Adipose tissue (tissue), 3 donors: ENCODE measurements around the gene OR5T1. TPM values are rescaled to one million over a fixed set of nuclear protein-coding genes. Genes with fewer than 3 reads are reported as not detected.

Experiments used
- H3K27ac ChIP-seq: one replicate; pipeline ENCODE4 v1.5.1; 2013; ENCODE audit warnings: low read depth, low read length
- WGBS, 3 donors: extraction: QIAGEN DNeasy Blood & Tissue Kit; methylation state at CpG; one replicate each; pipeline ENCODE4 v1.1.7; 2013; 5-methylcytosine and 5-hydroxymethylcytosine counted together
- polyA plus RNA-seq, 3 donors: library from polyadenylated mRNA; stranded (reverse); fragments of 200-250 nt; gene quantifications; one replicate each; pipeline ENCODE4 v1.2.3, GENCODE V29; 2013
- donor health status: healthy with polysubstance abuse.
- donor health status: Bipolar disorder and iron deficiency.
- donor health status: healthy.

The OR5T1 gene
- not detected for polyA plus RNA-seq

DNA sequence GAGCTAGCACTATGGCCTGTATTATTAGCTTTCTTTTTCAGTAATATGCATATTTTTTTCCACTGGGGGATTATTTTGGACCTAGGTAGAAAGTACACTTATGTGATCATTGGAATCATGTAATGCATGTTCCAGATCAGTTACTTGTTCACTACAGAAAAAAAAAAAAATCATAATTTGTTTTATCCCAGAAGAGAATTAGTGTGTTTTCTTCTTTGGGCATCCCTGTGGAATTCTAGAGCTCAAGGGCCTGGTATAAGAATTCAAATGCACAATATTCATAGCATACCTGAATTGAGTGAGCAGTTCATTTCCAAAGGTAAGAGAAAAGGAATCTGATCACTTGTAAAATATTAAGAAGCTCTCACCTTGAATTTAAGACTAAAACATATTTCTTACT is at the start of gene OR5T1:
OR5T1 (plus strand) TSS at position 301 of the 400 bp plus-strand sequence. CDS start 1,485 bp downstream, outside the sequence.
- H3K27ac ChIP-seq = no peak within 1 kb of the TSS

DNA sequence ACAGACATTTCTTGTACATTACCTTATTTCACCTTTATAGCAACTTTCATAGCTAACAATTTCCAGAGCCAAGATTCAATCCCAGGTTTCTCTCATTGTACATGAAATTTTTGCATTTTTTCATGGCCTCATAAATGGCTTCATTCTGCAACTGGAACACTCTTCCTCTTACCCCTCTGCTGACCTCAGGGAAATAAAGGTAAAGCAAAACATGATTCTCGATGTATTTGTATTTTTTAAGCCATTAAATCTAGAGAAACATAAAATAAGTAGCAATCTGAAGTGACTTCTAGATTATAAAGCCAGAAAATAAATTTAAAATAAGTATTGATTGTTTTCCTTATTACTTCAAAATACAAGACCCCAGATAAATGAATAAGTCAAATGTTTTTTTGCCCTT is 39.8 kb upstream of the OR5T1 start, which contains the start of gene OR5T2:
OR5T2 (minus strand) TSS at position 101 of the 400 bp plus-strand sequence. CDS start 1,193 bp downstream, outside the sequence.
- no peak within 1 kb of the TSS for H3K27ac ChIP-seq
- 47 to 60% (median 52%) methylated on average over 1 of the region's 1 CpG for WGBS, 3 donors

DNA sequence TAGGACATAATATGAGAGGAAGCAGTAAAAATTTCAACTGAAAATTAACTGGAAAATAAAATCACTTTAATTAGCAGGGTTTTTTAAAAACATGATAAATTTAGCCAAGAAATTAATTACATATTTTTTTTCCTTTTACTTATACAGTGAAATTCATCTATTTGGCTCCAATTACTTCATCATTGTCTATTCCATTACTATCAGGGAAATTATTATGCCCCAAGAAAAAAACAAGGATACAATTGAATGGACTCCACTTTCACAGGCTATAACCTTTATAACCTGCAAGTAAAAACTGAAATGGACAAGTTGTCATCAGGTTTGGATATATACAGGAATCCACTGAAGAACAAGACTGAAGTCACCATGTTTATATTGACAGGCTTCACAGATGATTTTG is 22.0 kb upstream of the OR5T1 start, which contains the start of gene OR5T3:
OR5T3 (plus strand) TSS at position 301 of the 400 bp plus-strand sequence; CDS start at position 301, 0 bp downstream.
- no peak within 1 kb of the TSS for H3K27ac ChIP-seq

- H3K27ac ChIP-seq = no peak overlapping the region
- WGBS, 3 donors = 51 to 66% (median 65%) methylated on average over 3 of the region's 3 CpGs
Measured at GRCh38 chr11:56271092-56271491, 2.9 kb upstream of the OR5T1 start.

DNA sequence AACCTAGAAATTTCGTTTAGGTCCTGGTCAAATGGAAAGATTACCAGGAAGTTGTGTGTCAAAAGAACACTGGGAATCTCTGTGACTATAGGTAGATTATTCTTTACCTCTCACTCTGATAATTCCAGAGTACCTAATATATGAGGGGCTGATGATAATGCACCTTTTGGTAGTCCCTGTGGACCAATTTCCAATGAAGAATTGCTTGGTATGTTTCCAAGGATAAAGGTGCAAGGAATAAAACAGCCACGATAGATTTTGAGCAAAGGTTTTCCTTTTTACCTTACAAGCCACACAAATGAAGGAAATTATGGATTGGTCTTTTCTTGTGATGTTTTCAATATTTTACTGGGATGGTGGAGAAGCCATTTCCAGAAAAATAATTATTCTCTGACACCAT is 18.2 kb downstream of the OR5T1 start, which contains the start of gene OR8H1:
OR8H1 (minus strand) TSS at position 101 of the 400 bp plus-strand sequence. CDS start 1,192 bp downstream, outside the sequence.
- no peak within 1 kb of the TSS for H3K27ac ChIP-seq
- WGBS, 3 donors = 58 to 61% (median 60%) methylated on average over 2 of the region's 2 CpGs

- WGBS, 3 donors = 80 to 86% (median 84%) methylated on average over 4 of the region's 4 CpGs
- no peak overlapping the region for H3K27ac ChIP-seq
Measured at GRCh38 chr11:56296898-56297297, 22.9 kb downstream of the OR5T1 start.

GRCh38 chr11:56307836-56308235 is 33.9 kb downstream of the OR5T1 start:
- 84 to 85% (median 84%) methylated on average over 3 of the region's 3 CpGs for WGBS, 3 donors
- H3K27ac ChIP-seq = no peak overlapping the region

- no peak within 1 kb of the TSS for H3K27ac ChIP-seq
Measured at GRCh38 chr11:56314844-56315243, 40.9 kb downstream of the OR5T1 start, which contains the start of gene OR8K3. OR8K3 (plus strand) TSS chr11:56315144; CDS start chr11:56318307, 3,163 bp downstream.

Other genes with a start within 250 kb of the OR5T1 start
- gene OR5AS1, start 246.5 kb upstream of the OR5T1 start, polyA plus RNA-seq = not detected
- gene OR8I2, start 180.8 kb upstream of the OR5T1 start, polyA plus RNA-seq = not detected
- not detected for gene OR8H2, start 170.5 kb upstream of the OR5T1 start, polyA plus RNA-seq
- not detected for gene OR8H3, start 151.8 kb upstream of the OR5T1 start, polyA plus RNA-seq
- gene OR8J3, start 134.0 kb upstream of the OR5T1 start, polyA plus RNA-seq = not detected
- gene OR8K5, start 113.8 kb upstream of the OR5T1 start, polyA plus RNA-seq = not detected
- not detected for gene OR5J2, start 97.5 kb upstream of the OR5T1 start, polyA plus RNA-seq
- not detected for gene OR5T2, start 39.9 kb upstream of the OR5T1 start, polyA plus RNA-seq
- gene OR5T3, start 21.9 kb upstream of the OR5T1 start, polyA plus RNA-seq = not detected
- not detected for gene OR8H1, start 18.1 kb downstream of the OR5T1 start, polyA plus RNA-seq
- not detected for gene OR8K3, start 41.0 kb downstream of the OR5T1 start, polyA plus RNA-seq
- not detected for gene OR8K1, start 71.9 kb downstream of the OR5T1 start, polyA plus RNA-seq
- gene OR8J1, start 80.1 kb downstream of the OR5T1 start, polyA plus RNA-seq = not detected
- gene OR8U1, start 101.5 kb downstream of the OR5T1 start, polyA plus RNA-seq = not detected
- not detected for gene OR5AL1, start 138.5 kb downstream of the OR5T1 start, polyA plus RNA-seq
- not detected for gene OR5M3, start 199.2 kb downstream of the OR5T1 start, polyA plus RNA-seq
- gene OR5M8, start 217.2 kb downstream of the OR5T1 start, polyA plus RNA-seq = not detected